MG63 (cell line): ENCODE measurements around the gene FILIP1L. TPM values are rescaled to one million over a fixed set of nuclear protein-coding genes. Genes with fewer than 3 reads are reported as not detected.
"Not testable (repeated sequence)": the region's sequence is repeated elsewhere in the genome, so short reads cannot be mapped to it uniquely, and the experiment has no call there.

Experiments
- DNase-seq: peaks from one replicate; pipeline ENCODE4 v3.0.0-alpha.2; 2020
- H3K27me3 ChIP-seq: fragments of 250-450 bp; sonication (Bioruptor Pico); 2 replicates; pipeline ENCODE4 v1.5.1; 2020; ENCODE audit warnings: mild to moderate bottlenecking, moderate library complexity
- H3K36me3 ChIP-seq: fragments of 250-450 bp; sonication (Bioruptor Pico); 2 replicates; pipeline ENCODE4 v1.5.1; 2020; ENCODE audit warnings: mild to moderate bottlenecking, moderate library complexity
- H3K4me3 ChIP-seq: fragments of 250-450 bp; sonication (Bioruptor Pico); 2 replicates; pipeline ENCODE4 v1.5.1; 2020; ENCODE audit warnings: mild to moderate bottlenecking, moderate library complexity
- H3K9me3 ChIP-seq: fragments of 250-450 bp; sonication (Bioruptor Pico); 2 replicates; pipeline ENCODE4 v1.5.1; 2020; ENCODE audit warnings: mild to moderate bottlenecking, moderate library complexity
- total RNA-seq: library from RNA; depleted of rRNA; stranded (reverse); fragments of >200 nt; shearing (Covaris generic); gene quantifications from 2 replicates; pipeline ENCODE4 v1.2.3, GENCODE V29; 2014; ENCODE audit warnings: low replicate concordance

FILIP1L gene
- total RNA-seq, 1 experiment from 2014 or later: 19.9 TPM

GRCh38 chr3:100072326-100073048, 41.8 kb downstream of the FILIP1L start:
- Histone ChIP-seq H3K4me3 (no peak overlapping the region), H3K9me3 (no peaks in the 10 kb centered on the region), H3K36me3 (no peaks in the 10 kb centered on the region; the same call in 1 of the 2 replicates), H3K27me3 (no peaks in the 10 kb centered on the region)
- no peak for DNase-seq

- no peaks in the 10 kb centered on the region for H3K36me3 ChIP-seq
- no peaks in the 10 kb centered on the region for H3K9me3 ChIP-seq
Measured at GRCh38 chr3:100069472-100069871, 44.8 kb downstream of the FILIP1L start.

GRCh38 chr3:100068826-100069225, 45.5 kb downstream of the FILIP1L start:
- peak; percentile 70 for DNase-seq
- H3K4me3 ChIP-seq: no peak overlapping the region
- H3K27me3 ChIP-seq: no peaks in the 10 kb centered on the region
- no peaks in the 10 kb centered on the region for H3K9me3 ChIP-seq
- no peaks in the 10 kb centered on the region for H3K36me3 ChIP-seq

More at GRCh38 chr3:100069472-100069871, 44.8 kb downstream of the FILIP1L start:
- DNase-seq: no peak
- no peaks in the 10 kb centered on the region for H3K27me3 ChIP-seq
- H3K4me3 ChIP-seq: no peak overlapping the region

- Histone ChIP-seq H3K27me3 (no peaks in the 10 kb centered on the region), H3K36me3 (no peaks in the 10 kb centered on the region), H3K9me3 (no peaks in the 10 kb centered on the region), H3K4me3 (no peak overlapping the region)
- DNase-seq: no peak
Measured at GRCh38 chr3:100067589-100067988, 46.7 kb downstream of the FILIP1L start.

- Histone ChIP-seq H3K9me3 (no peaks in the 10 kb centered on the region), H3K4me3 (no peak overlapping the region)
- DNase-seq: no peak
Measured at GRCh38 chr3:100063929-100064461, 50.3 kb downstream of the FILIP1L start.

GRCh38 chr3:100062665-100063064, 51.6 kb downstream of the FILIP1L start:
- no peaks in the 10 kb centered on the region for H3K27me3 ChIP-seq
- no peak overlapping the region for H3K4me3 ChIP-seq
- H3K9me3 ChIP-seq: no peaks in the 10 kb centered on the region
- no peaks in the 10 kb centered on the region for H3K36me3 ChIP-seq
- no peak for DNase-seq

More at GRCh38 chr3:100063929-100064461, 50.3 kb downstream of the FILIP1L start:
- H3K27me3 ChIP-seq: no peaks in the 10 kb centered on the region
- no peaks in the 10 kb centered on the region for H3K36me3 ChIP-seq

- DNase-seq: no peak
- Histone ChIP-seq H3K27me3 (no peaks in the 10 kb centered on the region), H3K4me3 (no peak overlapping the region), H3K9me3 (no peaks in the 10 kb centered on the region), H3K36me3 (no peaks in the 10 kb centered on the region)
Measured at GRCh38 chr3:100060685-100061484, 53.4 kb downstream of the FILIP1L start.

- Histone ChIP-seq H3K36me3 (no peaks in the 10 kb centered on the region), H3K27me3 (no peaks in the 10 kb centered on the region), H3K4me3 (no peak overlapping the region), H3K9me3 (no peaks in the 10 kb centered on the region)
- DNase-seq: no peak
Measured at GRCh38 chr3:100059472-100059871, 54.8 kb downstream of the FILIP1L start.

GRCh38 chr3:100057716-100058575, 56.4 kb downstream of the FILIP1L start:
- DNase-seq: no peak

GRCh38 chr3:100053951-100054620, 60.2 kb downstream of the FILIP1L start:
- no peaks in the 10 kb centered on the region for H3K27me3 ChIP-seq
- DNase-seq: no peak
- no peak overlapping the region for H3K4me3 ChIP-seq
- no peaks in the 10 kb centered on the region for H3K9me3 ChIP-seq
- H3K36me3 ChIP-seq: no peaks in the 10 kb centered on the region

More at GRCh38 chr3:100057716-100058575, 56.4 kb downstream of the FILIP1L start:
- no peaks in the 10 kb centered on the region for H3K27me3 ChIP-seq
- H3K4me3 ChIP-seq: no peak overlapping the region
- no peaks in the 10 kb centered on the region for H3K36me3 ChIP-seq
- H3K9me3 ChIP-seq: no peaks in the 10 kb centered on the region

GRCh38 chr3:100051513-100051912, 62.8 kb downstream of the FILIP1L start:
- not testable (repeated sequence) for H3K36me3 ChIP-seq, DNase-seq, H3K9me3 ChIP-seq, H3K27me3 ChIP-seq, H3K4me3 ChIP-seq

GRCh38 chr3:100048248-100048647, 66.1 kb downstream of the FILIP1L start:
- DNase-seq: no peak
- no peak overlapping the region for H3K4me3 ChIP-seq
- H3K9me3 ChIP-seq: no peaks in the 10 kb centered on the region
- H3K36me3 ChIP-seq: no peaks in the 10 kb centered on the region
- H3K27me3 ChIP-seq: no peaks in the 10 kb centered on the region

GRCh38 chr3:100047455-100048141, 66.7 kb downstream of the FILIP1L start:
- Histone ChIP-seq H3K27me3 (no peaks in the 10 kb centered on the region), H3K4me3 (no peak overlapping the region), H3K36me3 (no peaks in the 10 kb centered on the region), H3K9me3 (no peaks in the 10 kb centered on the region)
- DNase-seq: peak; percentile 56

- Histone ChIP-seq H3K4me3 (no peak overlapping the region), H3K36me3 (no peaks in the 10 kb centered on the region), H3K27me3 (no peaks in the 10 kb centered on the region), H3K9me3 (no peaks in the 10 kb centered on the region)
- DNase-seq: no peak
Measured at GRCh38 chr3:100046986-100047385, 67.3 kb downstream of the FILIP1L start.

GRCh38 chr3:100045696-100046095, 68.6 kb downstream of the FILIP1L start:
- Histone ChIP-seq H3K36me3 (no peaks in the 10 kb centered on the region), H3K9me3 (no peaks in the 10 kb centered on the region), H3K27me3 (no peaks in the 10 kb centered on the region), H3K4me3 (no peak overlapping the region)
- peak; percentile 66 for DNase-seq

- H3K36me3 ChIP-seq: no peaks in the 10 kb centered on the region
- no peak overlapping the region for H3K4me3 ChIP-seq
- DNase-seq: no peak
- H3K27me3 ChIP-seq: no peaks in the 10 kb centered on the region
- no peaks in the 10 kb centered on the region for H3K9me3 ChIP-seq
Measured at GRCh38 chr3:100044369-100044768, 69.9 kb downstream of the FILIP1L start.
